Activated CD8-positive, alpha-beta memory T cell treated with anti-CD3 and anti-CD28 coated beads for 36 hours (primary cell): Measurements from ENCODE around the gene ATG2B. TPM values are rescaled to one million over a fixed set of nuclear protein-coding genes. Genes with fewer than 3 reads are reported as not detected.

Source experiments
- CTCF ChIA-PET: fragments of 350-600 bp; sonication (Branson Sonifier 250); formaldehyde crosslinking; loops from one replicate; lab custom pipeline; 2021; ENCODE audit warnings: antibody characterized with exemption; lab: Charles Lee
- POLR2A ChIA-PET: fragments of 350-600 bp; sonication (Branson Sonifier 250); formaldehyde crosslinking; loops from one replicate; lab custom pipeline; 2021; ENCODE audit warnings: antibody characterized with exemption; lab: Charles Lee
- total RNA-seq, 2 experiments: library from RNA; stranded (reverse); gene quantifications; one replicate each; pipeline ENCODE4 v1.2.3, GENCODE V29; 2021

The ATG2B gene
- total RNA-seq, 2 experiments from 2014 or later: 19.6 to 20.6 TPM

DNA sequence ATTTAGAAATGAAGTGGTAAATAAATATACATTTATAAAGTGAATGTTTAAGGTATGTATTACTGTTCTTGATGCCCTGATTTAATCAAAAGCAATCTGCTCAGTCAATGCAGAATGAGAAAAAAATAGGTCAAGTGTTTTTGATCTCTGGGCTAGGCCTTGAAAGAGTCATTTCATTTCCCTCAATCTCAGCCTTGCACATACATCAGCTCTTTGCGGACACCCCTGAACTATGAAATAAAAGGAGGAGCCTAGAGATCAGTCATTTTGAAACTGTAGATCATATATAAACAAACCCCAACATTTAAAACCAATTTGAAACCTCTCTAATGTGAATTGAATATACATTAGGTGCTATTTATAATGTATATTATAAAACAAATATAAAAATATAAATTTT lies 42.5 kb downstream of the ATG2B start:
- POLR2A ChIA-PET: no interaction called here
- CTCF ChIA-PET: no interaction called here

DNA sequence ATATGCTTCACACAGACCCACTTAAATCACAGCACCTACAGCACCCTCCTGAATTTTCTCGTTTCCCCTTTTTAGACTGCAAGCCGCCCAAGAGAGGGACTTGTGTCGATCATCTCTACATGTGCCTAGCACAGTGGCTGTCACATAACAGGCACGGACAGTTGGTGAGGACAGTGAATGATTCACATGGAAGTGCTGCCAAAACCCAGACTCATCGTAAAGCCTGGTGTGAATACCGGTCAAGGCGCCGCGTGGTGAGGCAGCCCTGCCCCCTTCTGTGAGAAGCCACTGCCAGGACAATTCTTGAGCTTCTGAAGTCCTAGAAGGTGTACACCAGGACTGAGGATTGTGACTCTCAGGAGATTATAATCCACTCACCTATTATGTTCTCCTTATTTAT lies 44.3 kb downstream of the ATG2B start:
- ChIA-PET POLR2A (no interaction called here), CTCF (no interaction called here)

DNA sequence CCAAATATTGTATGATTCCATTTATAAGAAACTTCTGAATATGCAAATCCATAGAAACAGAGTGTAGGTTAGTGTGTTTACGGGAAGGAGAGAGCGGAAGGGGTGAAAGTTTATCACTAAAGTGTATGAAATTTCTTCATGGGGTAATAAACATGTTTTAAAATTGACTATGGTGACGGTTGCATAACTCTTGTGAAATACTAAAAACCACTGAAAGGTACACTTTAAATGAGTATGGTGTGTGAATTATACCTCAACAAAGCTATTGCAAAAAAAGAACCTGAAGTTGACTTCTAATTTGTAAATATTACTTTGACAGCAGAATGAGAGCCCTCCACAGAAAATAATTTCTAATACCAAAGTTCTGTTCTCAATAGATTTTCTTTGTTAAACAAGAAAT lies 47.1 kb downstream of the ATG2B start:
- CTCF ChIA-PET: no interaction called here
- POLR2A ChIA-PET: no interaction called here

GRCh38 chr14:96310906-96311305 lies 52.2 kb downstream of the ATG2B start:
- ChIA-PET POLR2A (no interaction called here), CTCF (no interaction called here)

DNA sequence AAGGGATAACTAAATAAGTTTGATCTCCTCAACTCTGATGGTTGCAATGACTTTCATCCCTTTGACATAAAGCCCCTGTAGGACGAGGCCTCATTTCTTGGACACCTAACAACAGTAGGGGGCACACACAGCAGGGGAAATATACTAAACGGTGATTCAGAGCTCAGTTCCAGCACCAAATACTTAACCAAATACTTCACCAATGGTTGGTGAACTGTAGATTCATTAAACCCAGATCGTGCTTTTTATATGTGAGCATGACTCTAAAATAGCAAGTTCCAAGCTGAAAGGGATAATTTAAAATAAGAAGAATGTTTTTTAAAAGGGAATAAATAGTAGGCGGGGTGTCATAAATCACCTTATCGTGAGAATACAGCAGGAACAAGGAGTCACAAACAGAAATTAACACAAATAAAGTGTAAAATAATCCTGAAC lies 53.2 kb downstream of the ATG2B start:
- ChIA-PET CTCF (no interaction called here), POLR2A (no interaction called here)

DNA sequence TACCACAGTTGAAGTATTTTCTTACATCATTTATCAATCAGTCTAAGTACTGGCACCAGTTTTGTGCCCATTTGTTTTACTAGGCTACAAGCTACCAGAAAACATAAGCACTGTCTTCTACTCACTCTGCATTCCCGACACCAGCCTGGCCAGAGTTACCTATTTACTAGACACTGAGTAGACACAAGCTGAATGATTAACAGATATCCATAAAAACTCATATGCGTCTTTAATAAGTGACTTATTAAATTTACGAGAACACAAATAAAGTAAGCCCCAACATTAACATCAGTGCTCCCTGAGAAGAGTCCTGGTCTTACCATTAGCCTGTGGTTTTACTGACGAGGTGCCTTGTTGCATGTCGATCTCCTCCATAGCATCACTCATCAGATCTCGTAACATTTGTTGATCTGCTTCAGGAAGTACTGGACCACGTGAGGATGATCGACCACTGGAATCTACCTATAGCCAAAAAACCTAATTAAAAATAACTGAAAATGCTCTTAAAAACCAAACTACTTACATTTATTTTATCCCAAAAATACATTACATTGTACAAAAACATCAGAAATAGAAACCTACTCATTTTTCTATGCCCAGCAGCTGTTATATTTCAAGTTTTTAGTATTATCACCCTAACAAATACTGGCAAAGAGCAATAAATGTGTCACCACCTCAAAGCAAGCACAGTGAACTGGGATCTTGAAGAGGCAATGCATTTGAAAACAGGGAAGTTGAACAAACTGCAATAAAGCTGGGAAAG lies 53.8 kb downstream of the ATG2B start:
- CTCF ChIA-PET: no interaction called here
- POLR2A ChIA-PET: no interaction called here

DNA sequence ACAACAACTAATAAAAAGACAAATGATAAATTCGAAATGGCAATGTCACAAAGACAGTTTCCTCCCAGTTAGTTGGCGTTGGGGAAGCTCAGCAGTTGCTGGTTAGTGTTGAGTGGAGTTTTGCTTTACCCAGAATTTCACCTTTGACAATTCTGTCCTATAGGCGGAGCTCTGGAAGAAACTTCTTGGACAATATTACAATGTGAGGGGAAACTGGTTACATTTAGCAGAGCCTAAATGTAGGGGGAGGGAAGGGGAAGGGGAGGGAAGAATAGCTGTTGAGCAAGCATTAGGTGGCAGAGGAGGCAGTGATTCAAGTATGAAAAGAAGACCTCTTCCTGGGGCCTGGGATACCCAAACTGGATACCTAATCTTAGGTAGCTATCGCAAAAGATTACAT lies 55.7 kb downstream of the ATG2B start:
- ChIA-PET POLR2A (no interaction called here), CTCF (interaction anchor here (0.7 to 0.9 kb wide), 2 partner anchors 114 to 781 kb away, joined by 3 read pairs; no protein-coding TSS in a partner anchor)

DNA sequence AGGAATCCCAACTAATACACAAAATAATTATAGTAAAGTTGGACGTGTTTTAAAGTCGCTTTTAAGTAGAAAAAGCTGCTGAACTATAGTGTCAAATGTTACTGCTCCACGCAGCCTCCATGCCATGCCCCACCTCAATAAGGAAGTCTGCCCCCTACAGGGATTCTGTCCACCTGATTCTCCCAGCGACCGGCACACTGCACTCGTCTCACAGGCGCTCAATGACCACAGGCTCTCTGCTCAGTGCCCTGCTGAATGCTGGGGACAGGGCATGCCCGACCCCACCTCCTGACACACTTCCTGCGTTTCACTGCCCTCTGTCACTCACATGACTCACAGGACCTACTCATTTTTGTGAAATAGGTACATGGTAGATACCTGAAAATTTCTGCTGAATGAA lies 58.2 kb downstream of the ATG2B start:
- ChIA-PET CTCF (interaction anchor here (0.6 kb wide), 1 partner anchor 18 kb away, joined by 5 read pairs; no protein-coding TSS in a partner anchor), POLR2A (no interaction called here)

DNA sequence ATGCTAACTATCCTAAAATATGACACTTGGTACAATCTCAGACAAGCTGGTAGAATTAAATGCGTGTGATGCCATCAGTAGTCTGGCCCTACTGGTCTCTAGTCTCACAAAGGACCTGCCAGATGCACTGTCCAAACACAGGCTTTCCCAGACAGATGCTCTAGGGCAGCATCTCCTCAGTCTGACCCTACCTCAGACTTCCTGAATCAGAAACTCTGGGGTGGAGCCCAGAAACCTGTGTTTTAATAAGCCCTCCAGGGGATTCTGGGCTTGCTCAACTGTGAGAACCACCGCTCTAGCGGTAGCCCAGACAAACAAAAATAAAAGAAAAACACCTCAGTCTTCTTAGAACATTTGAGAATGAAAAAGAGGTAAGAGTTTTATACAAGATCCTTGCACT lies 59.2 kb downstream of the ATG2B start:
- CTCF ChIA-PET: no interaction called here
- POLR2A ChIA-PET: no interaction called here

DNA sequence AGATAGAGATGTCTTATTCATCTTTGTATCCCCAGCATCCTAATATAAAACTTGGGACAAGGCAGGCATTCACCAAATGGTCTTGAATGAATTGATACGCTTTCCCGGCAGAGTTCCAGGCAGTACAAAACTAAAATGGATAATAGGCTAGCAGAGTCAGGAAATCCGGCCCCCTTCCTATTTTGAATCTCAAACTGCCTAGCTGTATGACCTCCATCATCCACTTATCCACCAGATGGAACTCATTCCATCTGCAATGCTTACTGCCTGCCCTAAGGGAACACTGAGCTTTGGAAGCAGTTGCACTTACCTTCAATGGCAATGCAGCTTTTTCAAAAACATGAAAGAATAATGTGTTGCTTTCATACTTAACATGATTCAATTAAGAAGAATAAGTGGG lies 63.7 kb downstream of the ATG2B start:
- CTCF ChIA-PET: interaction anchor here (1.2 kb wide), 1 partner anchor 83 kb away, joined by 3 read pairs; no protein-coding TSS in a partner anchor
- POLR2A ChIA-PET: no interaction called here

- ChIA-PET POLR2A (no interaction called here), CTCF (interaction anchor here (1.4 kb wide), 1 partner anchor 10 kb away, joined by 3 read pairs; no protein-coding TSS in a partner anchor)
Observed at GRCh38 chr14:96297997-96298515, 65.1 kb downstream of the ATG2B start.

DNA sequence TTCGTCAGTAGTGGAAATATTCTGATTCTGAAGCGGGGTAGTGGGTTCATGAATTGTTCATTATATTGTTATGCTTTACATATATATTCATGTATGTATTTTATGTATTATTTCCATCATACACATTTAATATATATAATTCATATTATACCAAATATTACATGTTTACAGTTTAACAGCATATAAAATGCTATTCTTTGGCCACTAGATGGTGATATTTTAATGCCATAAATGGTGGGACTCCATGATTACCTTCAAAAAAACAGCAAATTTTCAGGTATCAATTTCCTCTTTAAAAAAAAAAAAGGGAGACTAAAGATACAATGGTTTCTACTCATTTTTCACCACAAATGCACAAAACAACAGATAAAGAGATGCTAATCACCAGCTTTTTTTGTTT lies 66.1 kb downstream of the ATG2B start:
- POLR2A ChIA-PET: no interaction called here
- CTCF ChIA-PET: interaction anchor here (0.6 to 1.0 kb wide), 3 partner anchors 125 to 225 kb away, joined by 3 to 4 read pairs (median 3); no protein-coding TSS in a partner anchor

- ChIA-PET POLR2A (no interaction called here), CTCF (no interaction called here)
Observed at GRCh38 chr14:96294246-96294645, 68.9 kb downstream of the ATG2B start.

DNA sequence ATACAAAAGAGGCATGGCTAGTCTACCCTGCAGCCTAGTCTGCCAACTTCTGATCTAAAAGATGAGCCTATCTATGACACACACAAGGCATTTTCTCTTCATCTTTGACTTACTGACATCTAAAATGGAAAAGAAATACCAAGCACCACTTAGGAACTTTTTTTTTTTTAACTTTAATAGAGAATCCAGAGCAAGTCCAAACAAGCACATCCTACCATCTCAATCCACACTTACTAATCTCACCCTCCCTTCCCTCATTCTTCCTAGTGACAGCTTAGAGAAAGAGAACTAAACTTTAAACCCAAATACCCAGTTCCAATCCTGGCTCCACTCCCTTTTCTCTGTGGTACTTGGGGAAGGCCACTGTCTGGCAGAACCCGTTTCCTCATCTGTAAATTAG lies 75.3 kb downstream of the ATG2B start:
- ChIA-PET CTCF (interaction anchor here (0.7 kb wide), 1 partner anchor 17 kb away, joined by 5 read pairs; no protein-coding TSS in a partner anchor), POLR2A (no interaction called here)

- CTCF ChIA-PET: no interaction called here
- POLR2A ChIA-PET: no interaction called here
Observed at GRCh38 chr14:96286251-96286650, 76.9 kb downstream of the ATG2B start.

- POLR2A ChIA-PET: no interaction called here
- CTCF ChIA-PET: no interaction called here
Observed at GRCh38 chr14:96285667-96286066, 77.5 kb downstream of the ATG2B start.

DNA sequence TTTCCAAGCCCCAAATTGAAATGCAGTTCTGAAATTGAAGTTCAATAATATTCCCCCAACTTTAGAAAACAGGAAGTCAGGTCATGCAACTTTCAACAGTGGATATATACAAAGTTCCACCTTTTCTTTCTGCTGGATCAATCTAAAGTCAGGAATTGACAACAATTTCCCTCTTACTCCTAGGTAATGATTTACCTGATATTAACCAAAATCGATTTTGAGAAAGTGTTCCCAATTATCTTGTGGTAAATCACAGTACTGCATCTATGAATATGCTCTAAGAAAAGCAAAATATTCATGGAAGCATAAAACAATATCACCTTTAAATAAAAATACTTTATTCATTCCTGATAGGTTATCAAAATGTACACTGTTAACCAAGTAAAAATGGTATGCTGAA lies 78.7 kb downstream of the ATG2B start:
- CTCF ChIA-PET: no interaction called here

GRCh38 chr14:96284008-96284407 lies 79.1 kb downstream of the ATG2B start:
- POLR2A ChIA-PET: no interaction called here
- CTCF ChIA-PET: no interaction called here

More for the DNA sequence above, 78.7 kb downstream of the ATG2B start:
- POLR2A ChIA-PET: no interaction called here

DNA sequence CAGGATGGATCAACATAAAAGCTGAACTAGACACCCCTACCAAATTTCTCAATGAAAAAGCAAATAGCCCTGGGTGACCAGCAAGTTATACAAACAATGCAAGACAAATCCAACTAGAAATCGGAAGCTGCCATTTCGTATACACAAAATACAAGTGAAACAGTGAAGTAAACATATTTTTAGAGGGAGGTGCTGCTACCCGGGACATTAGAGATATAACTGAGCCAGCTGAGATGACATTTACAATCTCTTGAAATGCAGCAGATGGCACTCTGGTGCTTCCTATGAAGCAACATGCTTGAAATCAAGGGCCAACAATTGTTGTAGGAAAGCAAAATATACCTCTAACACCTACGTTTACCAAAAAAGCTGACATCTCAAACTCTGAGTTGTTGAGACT lies 81.7 kb downstream of the ATG2B start:
- CTCF ChIA-PET: no interaction called here
- POLR2A ChIA-PET: no interaction called here

- POLR2A ChIA-PET: no interaction called here
Observed at GRCh38 chr14:96280104-96280503, 83.0 kb downstream of the ATG2B start.

GRCh38 chr14:96279564-96279963 lies 83.6 kb downstream of the ATG2B start:
- CTCF ChIA-PET: no interaction called here

More at GRCh38 chr14:96280104-96280503, 83.0 kb downstream of the ATG2B start:
- CTCF ChIA-PET: no interaction called here

More at GRCh38 chr14:96279564-96279963, 83.6 kb downstream of the ATG2B start:
- POLR2A ChIA-PET: no interaction called here
